Suppressor macrophage treated with lipopolysaccharide for 4 hours (primary cell): ENCODE data around the gene CDH8.
"Not testable (repeated sequence)": the region's sequence is repeated elsewhere in the genome, so short reads cannot be mapped to it uniquely, and the experiment has no call there.

ENCODE experiments used
- DNase-seq: peaks from one replicate; pipeline ENCODE4 v3.0.0-alpha.2; 2020

The CDH8 gene

GRCh38 chr16:61929776-61930175 lies 106.5 kb downstream of the CDH8 start:
- no peak for DNase-seq

- no peak for DNase-seq
Observed at GRCh38 chr16:61926766-61927165, 109.5 kb downstream of the CDH8 start.

- DNase-seq: no peak
Observed at GRCh38 chr16:61923629-61924028, 112.6 kb downstream of the CDH8 start.

- DNase-seq: no peak
Observed at GRCh38 chr16:61921373-61921772, 114.9 kb downstream of the CDH8 start.

- DNase-seq: not testable (repeated sequence)
Observed at GRCh38 chr16:61917865-61918826, 118.1 kb downstream of the CDH8 start.

- no peak for DNase-seq
Observed at GRCh38 chr16:61915569-61915968, 120.7 kb downstream of the CDH8 start.

GRCh38 chr16:61909074-61909473 lies 127.2 kb downstream of the CDH8 start:
- no peak for DNase-seq

GRCh38 chr16:61908426-61908825 lies 127.8 kb downstream of the CDH8 start:
- no peak for DNase-seq

GRCh38 chr16:61901689-61902088 lies 134.5 kb downstream of the CDH8 start:
- no peak for DNase-seq

GRCh38 chr16:61900482-61900881 lies 135.8 kb downstream of the CDH8 start:
- no peak for DNase-seq

- DNase-seq: no peak
Observed at GRCh38 chr16:61897657-61898056, 138.6 kb downstream of the CDH8 start.

- DNase-seq: no peak
Observed at GRCh38 chr16:61892531-61892930, 143.7 kb downstream of the CDH8 start.

GRCh38 chr16:61891460-61891859 lies 144.8 kb downstream of the CDH8 start:
- peak; percentile 19 for DNase-seq

GRCh38 chr16:61890386-61890785 lies 145.9 kb downstream of the CDH8 start:
- DNase-seq: no peak

- DNase-seq: peak; percentile 76
Observed at GRCh38 chr16:61887903-61888302, 148.3 kb downstream of the CDH8 start.

- DNase-seq: no peak
Observed at GRCh38 chr16:61885343-61885742, 150.9 kb downstream of the CDH8 start.

GRCh38 chr16:61879306-61879705 lies 156.9 kb downstream of the CDH8 start:
- DNase-seq: no peak

- DNase-seq: no peak
Observed at GRCh38 chr16:61877436-61877835, 158.8 kb downstream of the CDH8 start.

- no peak for DNase-seq
Observed at GRCh38 chr16:61872778-61873119, 163.5 kb downstream of the CDH8 start.

- DNase-seq: no peak
Observed at GRCh38 chr16:61871837-61872777, 164.1 kb downstream of the CDH8 start.

- DNase-seq: no peak
Observed at GRCh38 chr16:61862221-61863155, 173.8 kb downstream of the CDH8 start.

- DNase-seq: no peak
Observed at GRCh38 chr16:61858988-61859387, 177.2 kb downstream of the CDH8 start.

GRCh38 chr16:61842666-61843065 lies 193.6 kb downstream of the CDH8 start:
- no peak for DNase-seq
